HG02798 (cell line): Measurements from ENCODE around the gene CLRN2.
"Not testable (repeated sequence)": the region's sequence is repeated elsewhere in the genome, so short reads cannot be mapped to it uniquely, and the experiment has no call there.

Experiments used
- ATAC-seq: cut with Tn5 transposase; IDR thresholded peaks from one replicate; pipeline ENCODE4 v1.9.1; 2021; ENCODE audit warnings: mild to moderate bottlenecking; ENCODE audit not compliant: unreplicated experiment, poor library complexity

CLRN2 gene

GRCh38 chr4:17544205-17544604, 29.2 kb downstream of the CLRN2 start:
- ATAC-seq = no peak

GRCh38 chr4:17544831-17545234, 29.9 kb downstream of the CLRN2 start:
- no peak for ATAC-seq

- no peak for ATAC-seq
Measured at GRCh38 chr4:17545374-17546140, 30.6 kb downstream of the CLRN2 start.

GRCh38 chr4:17546222-17546621, 31.3 kb downstream of the CLRN2 start:
- ATAC-seq = no peak

GRCh38 chr4:17546678-17547077, 31.7 kb downstream of the CLRN2 start:
- ATAC-seq = no peak

GRCh38 chr4:17550549-17550948, 35.6 kb downstream of the CLRN2 start:
- no peak for ATAC-seq

GRCh38 chr4:17552427-17552826, 37.5 kb downstream of the CLRN2 start:
- no peak for ATAC-seq

- no peak for ATAC-seq
Measured at GRCh38 chr4:17554568-17554967, 39.6 kb downstream of the CLRN2 start.

- no peak for ATAC-seq
Measured at GRCh38 chr4:17556498-17556897, 41.5 kb downstream of the CLRN2 start.

GRCh38 chr4:17557880-17558279, 42.9 kb downstream of the CLRN2 start:
- ATAC-seq = no peak

GRCh38 chr4:17558941-17559708, 44.2 kb downstream of the CLRN2 start:
- no peak for ATAC-seq

- ATAC-seq = no peak
Measured at GRCh38 chr4:17559709-17560048, 44.7 kb downstream of the CLRN2 start.

GRCh38 chr4:17560065-17560673, 45.2 kb downstream of the CLRN2 start:
- no peak for ATAC-seq

- no peak for ATAC-seq
Measured at GRCh38 chr4:17561195-17561909, 46.4 kb downstream of the CLRN2 start.

- ATAC-seq = no peak
Measured at GRCh38 chr4:17562157-17562556, 47.2 kb downstream of the CLRN2 start.

GRCh38 chr4:17565846-17566245, 50.9 kb downstream of the CLRN2 start:
- ATAC-seq = no peak

- no peak for ATAC-seq
Measured at GRCh38 chr4:17567271-17567670, 52.3 kb downstream of the CLRN2 start.

GRCh38 chr4:17574206-17574605, 59.2 kb downstream of the CLRN2 start:
- ATAC-seq = no peak

- not testable (repeated sequence) for ATAC-seq
Measured at GRCh38 chr4:17575177-17575576, 60.2 kb downstream of the CLRN2 start.
